HG03108 (cell line): ENCODE data around the gene RABGAP1L.
A peak's percentile ranks its signal among the peaks of the same experiment; 100 is the strongest.
"Not testable (repeated sequence)": the region's sequence is repeated elsewhere in the genome, so short reads cannot be mapped to it uniquely, and the experiment has no call there.

Source experiments
- ATAC-seq: cut with Tn5 transposase; IDR thresholded peaks from one replicate; pipeline ENCODE4 v1.9.1; 2021; ENCODE audit warnings: moderate library complexity; ENCODE audit not compliant: unreplicated experiment

The RABGAP1L gene

GRCh38 chr1:174789399-174789798, 630.1 kb downstream of the RABGAP1L start:
- ATAC-seq, result peak; percentile 74

- no peak for ATAC-seq
Measured at GRCh38 chr1:174791863-174792262, 632.5 kb downstream of the RABGAP1L start.

- ATAC-seq, result no peak
Measured at GRCh38 chr1:174794861-174795260, 635.5 kb downstream of the RABGAP1L start.

- ATAC-seq, result no peak
Measured at GRCh38 chr1:174795806-174796205, 636.5 kb downstream of the RABGAP1L start.

GRCh38 chr1:174797398-174797797, 638.1 kb downstream of the RABGAP1L start:
- no peak for ATAC-seq

- ATAC-seq, result no peak
Measured at GRCh38 chr1:174799136-174799479, 639.8 kb downstream of the RABGAP1L start.

- no peak for ATAC-seq
Measured at GRCh38 chr1:174800216-174800851, 641.0 kb downstream of the RABGAP1L start.

- ATAC-seq, result no peak
Measured at GRCh38 chr1:174800876-174801275, 641.6 kb downstream of the RABGAP1L start.

GRCh38 chr1:174809755-174810280, 650.5 kb downstream of the RABGAP1L start:
- ATAC-seq, result no peak

GRCh38 chr1:174812016-174812415, 652.7 kb downstream of the RABGAP1L start:
- ATAC-seq, result no peak

GRCh38 chr1:174812656-174813055, 653.3 kb downstream of the RABGAP1L start:
- no peak for ATAC-seq

GRCh38 chr1:174815036-174815435, 655.7 kb downstream of the RABGAP1L start:
- no peak for ATAC-seq

- ATAC-seq, result no peak
Measured at GRCh38 chr1:174815474-174815908, 656.2 kb downstream of the RABGAP1L start.

GRCh38 chr1:174816621-174817020, 657.3 kb downstream of the RABGAP1L start:
- ATAC-seq, result not testable (repeated sequence)

- no peak for ATAC-seq
Measured at GRCh38 chr1:174818014-174818616, 658.8 kb downstream of the RABGAP1L start.

- ATAC-seq, result no peak
Measured at GRCh38 chr1:174818951-174819350, 659.6 kb downstream of the RABGAP1L start.

GRCh38 chr1:174819596-174819995, 660.3 kb downstream of the RABGAP1L start:
- no peak for ATAC-seq

GRCh38 chr1:174825127-174825526, 665.8 kb downstream of the RABGAP1L start:
- no peak for ATAC-seq

- no peak for ATAC-seq
Measured at GRCh38 chr1:174825806-174826205, 666.5 kb downstream of the RABGAP1L start.

- ATAC-seq, result no peak
Measured at GRCh38 chr1:174828264-174828663, 668.9 kb downstream of the RABGAP1L start.

- no peak for ATAC-seq
Measured at GRCh38 chr1:174829990-174830389, 670.7 kb downstream of the RABGAP1L start.

GRCh38 chr1:174836543-174836942, 677.2 kb downstream of the RABGAP1L start:
- no peak for ATAC-seq

GRCh38 chr1:174837386-174837785, 678.1 kb downstream of the RABGAP1L start:
- ATAC-seq, result no peak
